ENCODE data around the gene TRIP12. TPM values are rescaled to one million over a fixed set of nuclear protein-coding genes. Genes with fewer than 3 reads are reported as not detected.
"Not testable (repeated sequence)": the region's sequence is repeated elsewhere in the genome, so short reads cannot be mapped to it uniquely, and the experiment has no call there.

Gene TRIP12
- total RNA-seq (100 to 1,000 TPM; 179 to 233 TPM), polyA plus RNA-seq (ENCODE audit: insufficient read length in 2 of 2) (100 to 1,000 TPM; 106 to 139 TPM)
- long read RNA-seq, donor 1 = 0 reads
- long read RNA-seq, donor 2 = 0 reads
- long read RNA-seq, donor 3, partial matches to known transcripts = 0 of 2 reads
- long read RNA-seq, donor 3, other reads (novel, unspliced or antisense) = 0 of 2 reads
- long read RNA-seq, donor 4, partial matches to known transcripts = 5 of 12 reads
- long read RNA-seq, donor 4, other reads (novel, unspliced or antisense) = 6 of 12 reads

- Histone ChIP-seq H3K27ac (ENCODE audit: low read depth, low read length) (peak within 1 kb of the TSS; percentile 99), H3K4me3 (ENCODE audit: low read depth, low read length) (peak within 1 kb of the TSS; percentile 93), H3K27me3 (ENCODE audit: control insufficient read depth, insufficient read depth, low read length) (no peaks in the 10 kb centered on the region), H3K36me3 (ENCODE audit: control insufficient read depth, insufficient read depth, low read length) (peaks cover 5% of the 10 kb centered on the region), H3K4me1 (ENCODE audit: control insufficient read depth, insufficient read depth, low read length) (peaks cover 13% of the 10 kb centered on the region), H3K9me3 (ENCODE audit: control insufficient read depth, insufficient read depth, low read length) (no peaks in the 10 kb centered on the region)
- WGBS (ENCODE audit: insufficient coverage) = under 1% methylated on average over 49 of the region's 49 CpGs
- DNase-seq (ENCODE audit: low read depth in 4 of 6, low spot score in 6 of 6) = peak; percentile 92 to 99 (median 95)
Observed at GRCh38 chr2:229921892-229922448, at the start of gene TRIP12. Gene TRIP12 (minus strand): TSS chr2:229922009. CDS start chr2:229880079, 41,930 bp downstream.

GRCh38 chr2:229971298-229971790 is 49.5 kb upstream of the TRIP12 start:
- Histone ChIP-seq H3K4me3 (ENCODE audit: low read depth, low read length) (no peak overlapping the region), H3K9me3 (ENCODE audit: control insufficient read depth, insufficient read depth, low read length) (no peaks in the 10 kb centered on the region), H3K4me1 (ENCODE audit: control insufficient read depth, insufficient read depth, low read length) (no peaks in the 10 kb centered on the region), H3K27ac (ENCODE audit: low read depth, low read length) (no peak overlapping the region), H3K27me3 (ENCODE audit: control insufficient read depth, insufficient read depth, low read length) (no peaks in the 10 kb centered on the region), H3K36me3 (ENCODE audit: control insufficient read depth, insufficient read depth, low read length) (no peaks in the 10 kb centered on the region)
- no peak for DNase-seq (ENCODE audit: low read depth in 4 of 6, low spot score in 6 of 6)
- no CpG with 5 or more reads among the region's 3 CpGs for WGBS (ENCODE audit: insufficient coverage)

GRCh38 chr2:229970406-229970805 is 48.6 kb upstream of the TRIP12 start:
- whole genome bisulfite sequencing (ENCODE audit: insufficient coverage) = no CpG with 5 or more reads among the region's 3 CpGs
- DNase-seq (ENCODE audit: low read depth in 4 of 6, low spot score in 6 of 6) = no peak
- Histone ChIP-seq H3K36me3 (ENCODE audit: control insufficient read depth, insufficient read depth, low read length) (no peaks in the 10 kb centered on the region), H3K4me1 (ENCODE audit: control insufficient read depth, insufficient read depth, low read length) (no peaks in the 10 kb centered on the region), H3K9me3 (ENCODE audit: control insufficient read depth, insufficient read depth, low read length) (no peaks in the 10 kb centered on the region), H3K4me3 (ENCODE audit: low read depth, low read length) (no peak overlapping the region), H3K27ac (ENCODE audit: low read depth, low read length) (no peak overlapping the region), H3K27me3 (ENCODE audit: control insufficient read depth, insufficient read depth, low read length) (no peaks in the 10 kb centered on the region)

GRCh38 chr2:229969921-229970320 is 48.1 kb upstream of the TRIP12 start:
- no peak overlapping the region for H3K27ac ChIP-seq (ENCODE audit: low read depth, low read length)
- no peaks in the 10 kb centered on the region for H3K36me3 ChIP-seq (ENCODE audit: control insufficient read depth, insufficient read depth, low read length)
- no peak overlapping the region for H3K4me3 ChIP-seq (ENCODE audit: low read depth, low read length)
- peak in 1 of 6 donors; percentile 76 for DNase-seq (ENCODE audit: low read depth in 4 of 6, low spot score in 6 of 6)
- H3K4me1 ChIP-seq (ENCODE audit: control insufficient read depth, insufficient read depth, low read length) = no peaks in the 10 kb centered on the region
- no CpG with 5 or more reads among the region's 3 CpGs for WGBS (ENCODE audit: insufficient coverage)
- H3K27me3 ChIP-seq (ENCODE audit: control insufficient read depth, insufficient read depth, low read length) = no peaks in the 10 kb centered on the region
- no peaks in the 10 kb centered on the region for H3K9me3 ChIP-seq (ENCODE audit: control insufficient read depth, insufficient read depth, low read length)

DNA sequence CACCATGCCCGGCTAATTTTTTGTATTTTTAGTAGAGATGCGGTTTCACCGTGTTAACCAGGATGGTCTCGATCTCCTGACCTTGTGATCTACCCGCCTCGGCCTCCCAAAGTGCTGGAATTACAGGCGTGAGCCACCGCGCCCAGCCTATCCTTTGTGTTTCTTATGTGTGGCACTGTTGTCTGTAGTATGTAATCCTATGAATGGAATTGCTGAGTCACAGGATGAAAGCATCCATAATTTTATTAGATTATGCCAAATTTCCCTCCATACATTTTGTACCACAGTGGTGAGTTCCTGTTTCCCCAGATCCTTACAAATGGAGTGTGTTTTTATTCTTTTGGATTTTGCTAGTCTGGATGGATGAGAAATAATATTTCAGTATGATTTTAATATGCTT is 41.8 kb upstream of the TRIP12 start:
- not testable (repeated sequence) for H3K9me3 ChIP-seq (ENCODE audit: control insufficient read depth, insufficient read depth, low read length); H3K36me3 ChIP-seq (ENCODE audit: control insufficient read depth, insufficient read depth, low read length); H3K4me1 ChIP-seq (ENCODE audit: control insufficient read depth, insufficient read depth, low read length); DNase-seq (ENCODE audit: low read depth in 4 of 6, low spot score in 6 of 6); H3K27ac ChIP-seq (ENCODE audit: low read depth, low read length); H3K27me3 ChIP-seq (ENCODE audit: control insufficient read depth, insufficient read depth, low read length); H3K4me3 ChIP-seq (ENCODE audit: low read depth, low read length)
- WGBS (ENCODE audit: insufficient coverage) = 100% methylated on average over 2 of the region's 9 CpGs

DNA sequence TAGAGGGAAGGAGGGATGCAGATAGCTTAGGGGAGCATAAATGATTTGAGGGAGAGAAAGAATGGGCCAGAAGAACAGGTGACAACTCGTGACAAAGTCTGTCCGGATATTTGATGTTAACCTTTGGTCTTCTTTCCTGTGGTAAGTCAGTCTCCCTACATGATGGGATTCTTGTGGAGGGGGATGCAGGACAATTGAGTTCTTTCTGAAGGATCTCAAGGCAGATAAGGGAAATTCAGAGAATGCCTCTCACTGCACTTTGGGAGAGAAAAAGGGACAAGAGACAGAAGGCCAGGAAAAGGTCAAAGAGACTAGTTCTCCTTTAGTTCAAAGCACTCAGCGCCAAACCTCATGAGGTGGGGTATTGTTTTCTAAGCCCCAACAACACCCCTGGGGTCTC is 34.7 kb upstream of the TRIP12 start:
- Histone ChIP-seq H3K36me3 (ENCODE audit: control insufficient read depth, insufficient read depth, low read length) (no peaks in the 10 kb centered on the region), H3K4me3 (ENCODE audit: low read depth, low read length) (no peak overlapping the region), H3K27me3 (ENCODE audit: control insufficient read depth, insufficient read depth, low read length) (no peaks in the 10 kb centered on the region), H3K9me3 (ENCODE audit: control insufficient read depth, insufficient read depth, low read length) (no peaks in the 10 kb centered on the region), H3K27ac (ENCODE audit: low read depth, low read length) (no peak overlapping the region), H3K4me1 (ENCODE audit: control insufficient read depth, insufficient read depth, low read length) (no peaks in the 10 kb centered on the region)
- no peak for DNase-seq (ENCODE audit: low read depth in 4 of 6, low spot score in 6 of 6)
- 74% methylated on average over 2 of the region's 3 CpGs for WGBS (ENCODE audit: insufficient coverage)

GRCh38 chr2:229955663-229956062 is 33.9 kb upstream of the TRIP12 start:
- no peak overlapping the region for H3K27ac ChIP-seq (ENCODE audit: low read depth, low read length)
- H3K4me3 ChIP-seq (ENCODE audit: low read depth, low read length) = no peak overlapping the region
- DNase-seq (ENCODE audit: low read depth in 4 of 6, low spot score in 6 of 6) = no peak
- no peaks in the 10 kb centered on the region for H3K4me1 ChIP-seq (ENCODE audit: control insufficient read depth, insufficient read depth, low read length)
- no peaks in the 10 kb centered on the region for H3K27me3 ChIP-seq (ENCODE audit: control insufficient read depth, insufficient read depth, low read length)
- H3K9me3 ChIP-seq (ENCODE audit: control insufficient read depth, insufficient read depth, low read length) = no peaks in the 10 kb centered on the region
- no peaks in the 10 kb centered on the region for H3K36me3 ChIP-seq (ENCODE audit: control insufficient read depth, insufficient read depth, low read length)
- no CpG with 5 or more reads among the region's 1 CpG for WGBS (ENCODE audit: insufficient coverage)

- no peak overlapping the region for H3K4me3 ChIP-seq (ENCODE audit: low read depth, low read length)
- H3K9me3 ChIP-seq (ENCODE audit: control insufficient read depth, insufficient read depth, low read length) = no peaks in the 10 kb centered on the region
- no peak for DNase-seq (ENCODE audit: low read depth in 4 of 6, low spot score in 6 of 6)
- WGBS (ENCODE audit: insufficient coverage) = 87% methylated on average over 5 of the region's 6 CpGs
- H3K4me1 ChIP-seq (ENCODE audit: control insufficient read depth, insufficient read depth, low read length) = no peaks in the 10 kb centered on the region
- no peaks in the 10 kb centered on the region for H3K27me3 ChIP-seq (ENCODE audit: control insufficient read depth, insufficient read depth, low read length)
- H3K36me3 ChIP-seq (ENCODE audit: control insufficient read depth, insufficient read depth, low read length) = no peaks in the 10 kb centered on the region
- no peak overlapping the region for H3K27ac ChIP-seq (ENCODE audit: low read depth, low read length)
Observed at GRCh38 chr2:229952256-229952835, 30.5 kb upstream of the TRIP12 start.

- WGBS (ENCODE audit: insufficient coverage) = 100% methylated on average over 1 of the region's 1 CpG
- Histone ChIP-seq H3K36me3 (ENCODE audit: control insufficient read depth, insufficient read depth, low read length) (peaks cover 2% of the 10 kb centered on the region), H3K9me3 (ENCODE audit: control insufficient read depth, insufficient read depth, low read length) (no peaks in the 10 kb centered on the region), H3K27ac (ENCODE audit: low read depth, low read length) (no peak overlapping the region), H3K4me1 (ENCODE audit: control insufficient read depth, insufficient read depth, low read length) (no peaks in the 10 kb centered on the region), H3K4me3 (ENCODE audit: low read depth, low read length) (no peak overlapping the region), H3K27me3 (ENCODE audit: control insufficient read depth, insufficient read depth, low read length) (no peaks in the 10 kb centered on the region)
- DNase-seq (ENCODE audit: low read depth in 4 of 6, low spot score in 6 of 6) = no peak
Observed at GRCh38 chr2:229947544-229947943, 25.7 kb upstream of the TRIP12 start.

DNA sequence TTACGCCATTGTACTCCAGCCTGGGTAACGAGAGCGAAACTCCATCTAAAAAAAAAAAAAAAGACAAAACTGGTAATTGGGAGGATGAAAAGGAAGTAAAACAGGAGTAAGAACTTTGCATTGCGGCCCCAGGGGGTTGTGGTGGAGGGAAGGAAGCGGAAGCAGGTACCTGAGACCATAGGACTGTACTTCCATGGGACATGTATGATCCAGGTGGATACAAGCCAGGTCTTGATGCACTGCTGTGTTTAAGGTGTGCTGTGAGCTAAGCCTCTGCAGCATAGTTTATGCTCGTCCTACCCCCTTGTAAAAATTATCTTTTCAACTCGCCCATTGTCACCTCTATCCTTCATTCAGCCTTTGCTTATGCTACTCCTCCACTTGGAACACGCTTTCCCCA is 24.2 kb upstream of the TRIP12 start:
- 97% methylated on average over 6 of the region's 8 CpGs for WGBS (ENCODE audit: insufficient coverage)
- DNase-seq (ENCODE audit: low read depth in 4 of 6, low spot score in 6 of 6) = no peak
- no peak overlapping the region for H3K27ac ChIP-seq (ENCODE audit: low read depth, low read length)
- H3K9me3 ChIP-seq (ENCODE audit: control insufficient read depth, insufficient read depth, low read length) = no peaks in the 10 kb centered on the region
- no peaks in the 10 kb centered on the region for H3K27me3 ChIP-seq (ENCODE audit: control insufficient read depth, insufficient read depth, low read length)
- H3K4me3 ChIP-seq (ENCODE audit: low read depth, low read length) = no peak overlapping the region
- H3K4me1 ChIP-seq (ENCODE audit: control insufficient read depth, insufficient read depth, low read length) = no peaks in the 10 kb centered on the region
- peaks cover 2% of the 10 kb centered on the region for H3K36me3 ChIP-seq (ENCODE audit: control insufficient read depth, insufficient read depth, low read length)

Data from spinal cord (tissue), 10 donors.